ENCODE measurements around the gene C5orf46.

C5orf46 gene

GRCh38 chr5:147887026-147887627, 19.2 kb downstream of the C5orf46 start:
- no peak for TF ChIP-seq POU6F1 (CRISPR knock-in tag; IDR thresholded peaks at IDR 0.05; ENCODE audit: borderline replicate concordance, low read depth)
- no peak for TF ChIP-seq SNAI2 (CRISPR knock-in tag; IDR thresholded peaks at IDR 0.05)
- no peak for TF ChIP-seq ZC3H10 (CRISPR knock-in tag; IDR thresholded peaks at IDR 0.05)
- TF ChIP-seq ARNTL (CRISPR knock-in tag; IDR thresholded peaks at IDR 0.05; ENCODE audit: borderline replicate concordance, low read depth) = no peak
- no peak for TF ChIP-seq CREB5 (CRISPR knock-in tag; IDR thresholded peaks at IDR 0.05; ENCODE audit: low read depth)
- no peak for TF ChIP-seq TSHZ2 (CRISPR knock-in tag; IDR thresholded peaks at IDR 0.05)
- ATAC-seq = peak; percentile 80

- ATAC-seq = no peak; the same call in 2 of the 3 replicates
- TF ChIP-seq OSR1 (CRISPR knock-in tag; IDR thresholded peaks at IDR 0.05) = no peak
- no peak for TF ChIP-seq GLIS3 (CRISPR knock-in tag; IDR thresholded peaks at IDR 0.05)
- TF ChIP-seq ISL1 (CRISPR knock-in tag; IDR thresholded peaks at IDR 0.05) = no peak
Measured at GRCh38 chr5:147882586-147883313, 23.6 kb downstream of the C5orf46 start.

- no peak for TF ChIP-seq TSHZ2 (CRISPR knock-in tag; IDR thresholded peaks at IDR 0.05)
- no peak for TF ChIP-seq CREB5 (CRISPR knock-in tag; IDR thresholded peaks at IDR 0.05; ENCODE audit: low read depth)
- TF ChIP-seq SNAI2 (CRISPR knock-in tag; IDR thresholded peaks at IDR 0.05) = no peak
- no peak for TF ChIP-seq GLIS3 (CRISPR knock-in tag; IDR thresholded peaks at IDR 0.05)
- no peak for TF ChIP-seq ZFP3 (CRISPR knock-in tag; IDR thresholded peaks at IDR 0.05)
- TF ChIP-seq TOX (CRISPR knock-in tag; IDR thresholded peaks at IDR 0.05; ENCODE audit: borderline replicate concordance) = no peak
- no peak for ATAC-seq
Measured at GRCh38 chr5:147880487-147880886, 25.9 kb downstream of the C5orf46 start.

GRCh38 chr5:147879784-147880183, 26.6 kb downstream of the C5orf46 start:
- no peak for ATAC-seq
- TF ChIP-seq TOX (CRISPR knock-in tag; IDR thresholded peaks at IDR 0.05; ENCODE audit: borderline replicate concordance) (no peak), ZFP30 (CRISPR knock-in tag; IDR thresholded peaks at IDR 0.05) (no peak), BACH2 (CRISPR knock-in tag; IDR thresholded peaks at IDR 0.05; ENCODE audit: borderline replicate concordance) (no peak), POU6F1 (CRISPR knock-in tag; IDR thresholded peaks at IDR 0.05; ENCODE audit: borderline replicate concordance, low read depth) (no peak), GLIS3 (CRISPR knock-in tag; IDR thresholded peaks at IDR 0.05) (no peak), ESRRG (CRISPR knock-in tag; IDR thresholded peaks at IDR 0.05) (no peak), ARNTL (CRISPR knock-in tag; IDR thresholded peaks at IDR 0.05; ENCODE audit: borderline replicate concordance, low read depth) (no peak), RARB (CRISPR knock-in tag; IDR thresholded peaks at IDR 0.05) (no peak), ZNF70 (CRISPR knock-in tag; IDR thresholded peaks at IDR 0.05) (no peak), ZC3H10 (CRISPR knock-in tag; IDR thresholded peaks at IDR 0.05) (no peak), SNAI2 (CRISPR knock-in tag; IDR thresholded peaks at IDR 0.05) (no peak), TSHZ2 (CRISPR knock-in tag; IDR thresholded peaks at IDR 0.05) (no peak), CREB5 (CRISPR knock-in tag; IDR thresholded peaks at IDR 0.05; ENCODE audit: low read depth) (no peak)

All from SK-N-SH treated with all-trans-retinoic acid at 6 μM for 48 hours (cell line).